Type B pancreatic cell (in vitro differentiated cells): ENCODE measurements around the gene GMIP. TPM values are rescaled to one million over a fixed set of nuclear protein-coding genes. Genes with fewer than 3 reads are reported as not detected.

ENCODE experiments used
- DNase-seq: peaks from one replicate; pipeline ENCODE4 v3.0.0; 2021; ENCODE audit warnings: mixed read lengths; ENCODE audit not compliant: unreplicated experiment; ENCODE audit errors: extremely low spot score
- H3K27ac Mint-ChIP-seq: 2 replicates; pipeline ENCODE4 v1.8.0; 2021; ENCODE audit warnings: mild to moderate bottlenecking, mixed read lengths
- H3K27me3 Mint-ChIP-seq: 2 replicates; pipeline ENCODE4 v1.8.0; 2021; ENCODE audit warnings: mixed read lengths
- H3K36me3 Mint-ChIP-seq: 2 replicates; pipeline ENCODE4 v1.8.0; 2021; ENCODE audit warnings: mixed read lengths
- H3K4me1 Mint-ChIP-seq: one replicate; pipeline ENCODE4 v1.8.0; 2021; ENCODE audit warnings: mixed read lengths; ENCODE audit not compliant: unreplicated experiment
- H3K4me3 Mint-ChIP-seq: 2 replicates; pipeline ENCODE4 v1.8.0; 2021; ENCODE audit warnings: mild to moderate bottlenecking, mixed read lengths
- H3K9me3 Mint-ChIP-seq: 2 replicates; pipeline ENCODE4 v1.8.0; 2021; ENCODE audit warnings: mixed read lengths
- CTCF ChIP-seq: fragments of 200-600 bp; sonication (generic); conservative IDR thresholded peaks from 2 replicates; pipeline ENCODE4 v1.5.0; 2021; ENCODE audit warnings: antibody characterized with exemption, mild to moderate bottlenecking
- total RNA-seq: library from RNA; stranded (reverse); gene quantifications from 2 replicates; pipeline ENCODE4 v1.2.1, GENCODE V29; 2021; ENCODE audit warnings: low replicate concordance

The GMIP gene
- total RNA-seq, 1 donor from 2014 or later, result 15.9 TPM

- Mint-ChIP-seq H3K4me3 (no peak overlapping the region), H3K9me3 (no peaks in the 10 kb centered on the region), H3K27me3 (no peaks in the 10 kb centered on the region), H3K27ac (no peak overlapping the region), H3K36me3 (no peaks in the 10 kb centered on the region), H3K4me1 (peaks cover 8% of the 10 kb centered on the region)
- DNase-seq, result no peak
- TF ChIP-seq CTCF, result no peak
Observed at GRCh38 chr19:19645233-19645870, 1.9 kb upstream of the GMIP start.

DNA sequence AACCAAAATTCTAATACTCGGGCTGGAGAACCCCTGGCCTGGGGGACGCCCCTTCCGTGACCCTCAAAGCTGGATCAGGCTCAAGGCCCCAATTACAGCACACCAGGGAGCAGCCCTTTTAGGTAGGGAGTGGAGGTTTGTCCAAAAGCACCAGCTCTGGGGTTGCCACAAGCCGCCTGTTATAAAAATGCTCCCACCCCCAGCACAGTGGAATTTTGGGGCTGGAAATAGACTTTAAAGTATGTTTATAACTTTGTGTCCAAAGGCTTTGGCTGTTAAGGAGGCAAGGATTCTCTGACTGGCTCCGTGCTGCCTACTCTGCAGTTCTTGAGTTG, 564 bp upstream of the GMIP start:
- Mint-ChIP-seq H3K4me3 (peak overlapping the region; percentile 97), H3K36me3 (no peaks in the 10 kb centered on the region), H3K27me3 (no peaks in the 10 kb centered on the region), H3K9me3 (no peaks in the 10 kb centered on the region), H3K27ac (peak overlapping the region; percentile 74), H3K4me1 (peaks cover 8% of the 10 kb centered on the region)
- peak; percentile 49 for TF ChIP-seq CTCF
- DNase-seq, result no peak

- no peaks in the 10 kb centered on the region for H3K27me3 Mint-ChIP-seq
- peaks cover 8% of the 10 kb centered on the region for H3K4me1 Mint-ChIP-seq
- no peak for DNase-seq
Observed at GRCh38 chr19:19642506-19643157, 825 bp downstream of the GMIP start.

GRCh38 chr19:19637523-19638251, 5.8 kb downstream of the GMIP start:
- DNase-seq, result no peak
- no peak overlapping the region for H3K4me3 Mint-ChIP-seq
- H3K36me3 Mint-ChIP-seq, result peaks cover 10% of the 10 kb centered on the region
- no peaks in the 10 kb centered on the region for H3K27me3 Mint-ChIP-seq
- no peaks in the 10 kb centered on the region for H3K9me3 Mint-ChIP-seq
- TF ChIP-seq CTCF, result no peak
- no peak overlapping the region for H3K27ac Mint-ChIP-seq
- H3K4me1 Mint-ChIP-seq, result peaks cover 4% of the 10 kb centered on the region

More at GRCh38 chr19:19642506-19643157, 825 bp downstream of the GMIP start:
- Mint-ChIP-seq H3K4me3 (peak overlapping the region; percentile 97), H3K36me3 (no peaks in the 10 kb centered on the region), H3K9me3 (no peaks in the 10 kb centered on the region), H3K27ac (peak overlapping the region; percentile 86)
- TF ChIP-seq CTCF, result no peak

DNA sequence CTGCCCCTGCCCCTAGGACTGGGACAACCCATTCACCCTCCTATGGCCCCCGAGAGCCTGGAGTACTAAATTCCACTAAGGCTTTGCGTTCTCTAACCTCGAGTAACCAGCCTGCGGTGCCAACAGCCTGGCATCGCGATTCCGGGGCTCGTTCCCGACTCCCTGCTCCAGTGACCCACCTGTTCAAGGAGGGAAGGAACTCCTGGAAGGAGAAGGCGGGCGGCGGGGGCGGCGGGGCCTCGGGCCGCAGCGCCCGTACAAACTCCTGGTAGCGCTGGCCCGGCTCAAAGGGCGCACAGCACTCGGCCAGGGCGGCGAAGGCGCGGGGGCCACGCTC, 6.3 kb downstream of the GMIP start:
- Mint-ChIP-seq H3K27me3 (no peaks in the 10 kb centered on the region), H3K4me3 (no peak overlapping the region)

More for the DNA sequence above, 6.3 kb downstream of the GMIP start:
- H3K4me1 Mint-ChIP-seq, result no peaks in the 10 kb centered on the region
- TF ChIP-seq CTCF, result no peak
- no peak overlapping the region for H3K27ac Mint-ChIP-seq
- no peaks in the 10 kb centered on the region for H3K9me3 Mint-ChIP-seq
- DNase-seq, result no peak
- H3K36me3 Mint-ChIP-seq, result peaks cover 10% of the 10 kb centered on the region
